Stimulated activated CD8-positive, alpha-beta memory T cell treated with anti-CD3 and anti-CD28 coated beads, Interleukin-15, amount 100 ng/mL, for 24 hours (primary cell): Measurements from ENCODE around the gene TSR3.

ENCODE experiments used
- DNase-seq: peaks from one replicate; pipeline ENCODE4 v3.0.0-alpha.2; 2020; ENCODE audit warnings: low read depth

The TSR3 gene

DNA sequence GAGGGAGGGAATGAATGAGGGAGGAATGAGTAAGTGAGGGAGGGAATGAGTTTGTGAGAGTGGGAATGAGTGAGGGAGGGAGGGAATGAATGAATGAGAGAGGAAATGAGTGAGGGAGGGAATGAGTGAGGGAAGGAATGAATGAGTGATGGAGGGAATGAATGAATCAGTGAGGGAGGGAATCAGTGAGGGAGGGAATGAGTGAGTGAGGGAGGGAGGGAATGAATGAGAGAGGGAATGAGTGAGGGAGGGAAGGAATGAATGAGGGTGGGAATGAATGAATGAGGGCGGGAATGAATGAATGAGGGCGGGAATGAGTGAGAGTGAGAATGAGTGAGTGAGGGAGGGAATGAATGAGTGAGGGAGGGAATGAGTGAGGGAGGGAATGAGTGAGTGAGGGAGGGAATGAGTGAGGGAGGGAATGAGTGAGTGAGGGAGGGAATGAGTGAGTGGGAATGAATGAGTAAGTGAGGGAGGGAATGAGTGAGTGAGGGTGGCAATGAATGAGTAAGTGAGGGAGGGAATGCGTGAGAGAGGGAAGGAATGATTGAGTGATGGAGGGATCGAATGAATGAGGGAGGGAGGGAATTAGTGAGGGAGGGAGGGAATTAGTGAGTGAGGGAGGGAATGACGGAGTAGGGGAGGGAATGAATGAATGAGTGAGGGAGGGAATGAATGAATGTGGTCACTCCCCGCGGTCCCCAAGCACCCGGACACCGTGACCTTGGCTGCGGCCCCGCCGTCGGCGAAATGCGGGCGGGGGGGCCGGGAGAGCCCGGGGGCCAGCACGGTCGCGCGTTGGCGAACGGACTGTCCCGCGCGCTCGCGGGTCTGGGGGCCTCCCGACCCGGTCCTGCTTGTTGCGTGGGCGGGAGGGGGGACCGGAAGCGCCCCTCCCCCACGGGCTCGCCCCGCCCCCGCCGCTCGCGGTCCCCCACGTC, 43.4 kb downstream of the TSR3 start:
- no peak for DNase-seq

DNA sequence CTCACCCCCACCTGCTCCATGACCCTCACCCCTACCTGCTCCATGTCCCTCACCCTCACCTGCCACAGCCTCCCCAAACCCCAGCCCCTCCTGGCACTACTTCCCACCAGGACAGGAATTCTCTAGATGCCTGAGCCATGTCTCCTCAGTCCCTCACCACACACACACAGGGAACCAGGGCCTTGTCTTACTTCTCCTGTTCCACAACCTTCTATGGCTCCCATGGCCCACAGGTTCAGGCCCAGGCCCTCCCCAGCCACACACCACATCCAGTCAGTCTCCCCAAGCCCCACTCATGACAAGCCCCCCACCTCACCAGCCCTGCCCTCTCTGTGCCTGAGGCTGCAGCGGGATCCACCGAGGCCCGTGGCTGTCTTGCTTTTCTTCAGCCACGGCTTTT, 45.3 kb downstream of the TSR3 start:
- no peak for DNase-seq

DNA sequence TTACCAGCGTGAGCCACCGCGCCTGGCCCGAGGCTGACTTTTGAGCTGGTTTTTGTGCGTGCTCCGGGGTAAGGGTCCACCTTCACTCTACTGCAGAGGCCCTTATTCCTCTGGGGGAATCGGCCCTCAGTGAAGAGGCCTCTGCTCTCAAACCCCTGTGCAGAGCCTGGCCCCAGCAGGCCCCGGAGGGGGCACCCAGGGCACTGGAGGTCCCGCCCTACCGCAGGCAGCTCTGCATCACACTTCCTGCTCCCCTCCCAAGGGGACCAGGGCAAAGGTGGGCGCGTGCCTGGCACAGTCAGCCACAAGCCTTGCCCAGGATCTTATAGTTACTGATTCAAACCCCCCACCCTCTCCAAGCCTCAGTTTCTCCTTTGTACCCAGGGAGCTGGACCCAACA, 45.9 kb downstream of the TSR3 start:
- no peak for DNase-seq

DNA sequence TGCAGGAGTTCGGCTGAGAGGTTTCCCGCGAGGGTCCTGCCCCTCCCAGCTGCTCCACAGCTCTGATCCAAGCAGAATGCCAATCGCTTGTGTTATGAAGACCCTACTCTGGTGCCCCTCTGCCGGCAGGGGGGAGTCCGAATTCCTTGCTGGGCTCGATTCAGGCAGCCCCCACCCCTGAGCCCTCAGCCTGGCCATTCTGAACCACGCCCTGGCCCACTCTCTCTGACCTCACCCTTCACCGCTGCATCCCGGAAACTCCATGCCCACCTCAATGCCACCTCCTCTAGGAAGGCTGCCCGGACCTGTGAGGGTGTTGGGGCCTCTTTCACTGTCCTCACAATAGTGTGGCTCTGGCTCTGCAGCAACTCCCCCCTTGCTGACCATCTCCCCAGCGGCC, 50.1 kb downstream of the TSR3 start:
- DNase-seq, result no peak

DNA sequence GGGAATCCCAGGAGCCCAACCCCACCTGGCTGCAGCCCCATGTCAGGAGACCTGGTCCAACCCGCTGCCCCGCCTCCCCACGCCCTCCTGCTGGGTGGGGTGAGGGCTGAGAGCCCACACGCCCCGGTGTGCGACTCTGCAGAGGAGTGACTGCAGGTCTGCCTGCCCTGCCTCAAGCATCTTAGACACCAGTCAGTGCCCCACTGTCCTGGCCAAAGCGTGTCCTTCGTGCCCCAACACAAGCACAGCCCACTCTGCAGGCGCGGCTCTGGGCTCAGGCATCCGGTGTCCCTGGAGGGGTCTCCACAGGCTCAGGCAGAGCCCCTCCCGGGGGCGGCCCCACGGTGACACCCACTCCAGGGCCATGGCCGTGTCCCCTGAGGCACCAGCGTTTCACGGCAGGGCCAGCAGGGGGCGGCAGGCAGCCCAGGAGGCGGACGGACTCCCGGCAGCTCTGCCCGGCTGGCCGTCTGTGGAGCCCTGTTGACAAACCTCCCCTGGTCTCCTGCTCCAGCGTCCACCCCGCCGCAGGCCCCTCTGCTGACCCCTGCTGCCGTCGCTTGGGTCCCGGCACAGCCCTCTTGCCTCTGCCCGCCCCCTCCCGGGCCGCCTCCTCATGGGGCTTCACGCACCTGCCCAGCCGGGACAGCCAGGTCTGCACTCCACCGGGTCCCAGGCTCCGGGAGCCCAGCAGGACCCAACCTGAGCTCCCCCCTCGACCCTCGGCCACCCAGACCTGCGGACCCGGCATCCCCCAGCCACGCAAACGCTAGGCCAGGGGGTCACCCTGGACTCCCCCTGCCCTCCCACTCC, 50.8 kb downstream of the TSR3 start:
- DNase-seq, result peak; percentile 49

DNA sequence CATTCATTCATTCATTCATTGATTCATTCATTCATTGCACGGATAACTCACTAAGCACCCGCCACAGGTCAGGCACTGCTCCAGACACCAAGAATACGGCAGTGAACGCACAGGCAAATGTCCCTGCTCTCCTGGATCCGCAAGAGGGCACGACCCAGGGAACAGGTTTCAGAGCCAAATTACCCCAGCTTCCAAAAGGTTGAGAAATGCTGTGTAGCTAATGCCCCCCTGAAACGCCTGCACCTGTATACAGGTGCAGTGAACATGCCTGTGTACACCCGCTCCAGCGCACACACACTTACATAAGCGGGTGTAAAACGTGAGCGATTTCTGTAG, 51.8 kb downstream of the TSR3 start:
- DNase-seq, result no peak
